Activated T-cell treated with anti-CD3 and anti-CD28 coated beads, Interleukin-2, amount 50 U/mL, for 24 hours (primary cell): ENCODE measurements around the gene NPRL2.

Experiments
- DNase-seq: peaks from one replicate; pipeline ENCODE4 v3.0.0-alpha.2; 2020
- H3K27ac Mint-ChIP-seq: 2 replicates; pipeline ENCODE4 v1.8.0; 2020; ENCODE audit warnings: mild to moderate bottlenecking, mixed read lengths
- H3K27me3 Mint-ChIP-seq: 2 replicates; pipeline ENCODE4 v1.8.0; 2020; ENCODE audit warnings: mixed read lengths
- H3K36me3 Mint-ChIP-seq: 2 replicates; pipeline ENCODE4 v1.8.0; 2020; ENCODE audit warnings: low read depth, mixed read lengths
- H3K4me1 Mint-ChIP-seq: 2 replicates; pipeline ENCODE4 v1.8.0; 2020; ENCODE audit warnings: low read depth, mixed read lengths
- H3K4me3 Mint-ChIP-seq: 2 replicates; pipeline ENCODE4 v1.8.0; 2020; ENCODE audit warnings: mild to moderate bottlenecking, moderate library complexity, mixed read lengths
- H3K9me3 Mint-ChIP-seq: 2 replicates; pipeline ENCODE4 v1.8.0; 2020; ENCODE audit warnings: mixed read lengths

The NPRL2 gene

DNA sequence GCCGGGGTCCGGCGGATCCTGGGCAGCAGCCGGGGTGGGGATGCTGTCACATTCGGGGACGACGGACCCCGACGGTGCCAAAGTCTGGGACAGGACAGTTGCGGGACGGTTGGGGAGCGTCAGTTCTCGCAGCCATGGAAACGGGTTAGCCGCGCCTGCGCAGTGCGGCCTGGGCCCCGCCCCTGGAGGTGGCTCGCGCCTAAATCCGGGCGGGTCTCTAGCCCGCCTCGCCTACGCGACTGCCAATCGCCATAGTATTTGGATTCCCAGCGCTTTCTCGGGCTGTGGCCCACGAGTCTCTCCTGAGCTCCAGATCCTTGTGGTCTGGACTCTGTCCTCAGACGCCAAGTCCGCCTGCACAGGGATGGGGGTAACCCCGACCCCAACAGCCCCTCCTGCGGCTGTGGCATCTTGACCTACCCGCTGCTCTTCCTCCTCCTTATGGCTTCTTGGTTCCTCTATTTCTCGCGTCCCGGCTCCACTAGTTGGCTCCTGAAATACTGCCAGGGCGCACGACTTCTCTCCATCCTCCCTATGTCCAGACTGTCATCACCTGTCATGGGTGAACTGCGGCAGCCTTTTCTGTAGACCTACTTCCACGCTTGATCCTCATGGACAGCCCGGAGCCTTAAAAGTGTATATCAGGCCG is 4.9 kb downstream of the NPRL2 start, which contains the start of gene ZMYND10:
Gene ZMYND10 (minus strand): TSS at position 147 of the 649 bp plus-strand sequence. CDS start 153 bp downstream, outside the sequence.
- DNase-seq: peak; percentile 82
- Mint-ChIP-seq H3K9me3 (no peaks in the 10 kb centered on the region), H3K27me3 (no peaks in the 10 kb centered on the region), H3K4me1 (peaks cover 54% of the 10 kb centered on the region), H3K36me3 (peaks cover 45% of the 10 kb centered on the region), H3K27ac (peak within 1 kb of the TSS; percentile 35), H3K4me3 (peak within 1 kb of the TSS; percentile 57)

DNA sequence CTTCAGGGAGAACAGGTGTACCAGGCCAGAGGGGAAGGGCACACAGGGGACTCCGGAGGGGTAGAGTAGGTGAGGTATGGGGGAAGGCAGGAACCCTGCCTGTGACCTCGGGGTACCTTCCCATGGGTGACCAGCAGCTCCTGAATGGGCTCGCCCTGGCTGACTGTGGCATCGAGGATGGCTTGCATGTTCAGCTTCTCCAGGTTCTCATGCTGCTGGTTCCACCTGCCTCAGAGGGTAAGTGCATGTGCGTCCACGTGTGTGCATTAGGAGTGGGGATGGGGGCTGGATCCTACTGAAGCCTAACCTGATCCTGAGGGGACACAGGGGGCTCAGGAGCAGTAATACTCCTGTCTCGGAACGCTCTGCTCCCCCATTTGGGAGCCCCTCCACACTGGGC is 5.6 kb downstream of the NPRL2 start:
- Mint-ChIP-seq H3K9me3 (no peaks in the 10 kb centered on the region), H3K4me1 (peaks cover 49% of the 10 kb centered on the region), H3K4me3 (no peak overlapping the region), H3K27ac (no peak overlapping the region), H3K27me3 (no peaks in the 10 kb centered on the region), H3K36me3 (peaks cover 42% of the 10 kb centered on the region)
- DNase-seq: no peak

GRCh38 chr3:50342813-50343633 is 7.6 kb downstream of the NPRL2 start:
- Mint-ChIP-seq H3K36me3 (peaks cover 38% of the 10 kb centered on the region), H3K4me1 (peaks cover 47% of the 10 kb centered on the region), H3K9me3 (no peaks in the 10 kb centered on the region), H3K27ac (peak overlapping the region; percentile 26), H3K27me3 (no peaks in the 10 kb centered on the region), H3K4me3 (no peak overlapping the region)
- no peak for DNase-seq

GRCh38 chr3:50341996-50342650 is 8.5 kb downstream of the NPRL2 start:
- Mint-ChIP-seq H3K4me3 (peak overlapping the region; percentile 94), H3K27me3 (no peaks in the 10 kb centered on the region), H3K4me1 (peaks cover 39% of the 10 kb centered on the region), H3K9me3 (no peaks in the 10 kb centered on the region), H3K27ac (no peak overlapping the region), H3K36me3 (peaks cover 38% of the 10 kb centered on the region)
- DNase-seq: no peak

- Mint-ChIP-seq H3K4me3 (peak overlapping the region; percentile 94), H3K27me3 (no peaks in the 10 kb centered on the region), H3K27ac (peak overlapping the region; percentile 90), H3K4me1 (peaks cover 39% of the 10 kb centered on the region), H3K36me3 (peaks cover 41% of the 10 kb centered on the region), H3K9me3 (no peaks in the 10 kb centered on the region)
- no peak for DNase-seq
These were observed 9.0 kb downstream of the NPRL2 start for GRCh38 chr3:50341537-50341936.

DNA sequence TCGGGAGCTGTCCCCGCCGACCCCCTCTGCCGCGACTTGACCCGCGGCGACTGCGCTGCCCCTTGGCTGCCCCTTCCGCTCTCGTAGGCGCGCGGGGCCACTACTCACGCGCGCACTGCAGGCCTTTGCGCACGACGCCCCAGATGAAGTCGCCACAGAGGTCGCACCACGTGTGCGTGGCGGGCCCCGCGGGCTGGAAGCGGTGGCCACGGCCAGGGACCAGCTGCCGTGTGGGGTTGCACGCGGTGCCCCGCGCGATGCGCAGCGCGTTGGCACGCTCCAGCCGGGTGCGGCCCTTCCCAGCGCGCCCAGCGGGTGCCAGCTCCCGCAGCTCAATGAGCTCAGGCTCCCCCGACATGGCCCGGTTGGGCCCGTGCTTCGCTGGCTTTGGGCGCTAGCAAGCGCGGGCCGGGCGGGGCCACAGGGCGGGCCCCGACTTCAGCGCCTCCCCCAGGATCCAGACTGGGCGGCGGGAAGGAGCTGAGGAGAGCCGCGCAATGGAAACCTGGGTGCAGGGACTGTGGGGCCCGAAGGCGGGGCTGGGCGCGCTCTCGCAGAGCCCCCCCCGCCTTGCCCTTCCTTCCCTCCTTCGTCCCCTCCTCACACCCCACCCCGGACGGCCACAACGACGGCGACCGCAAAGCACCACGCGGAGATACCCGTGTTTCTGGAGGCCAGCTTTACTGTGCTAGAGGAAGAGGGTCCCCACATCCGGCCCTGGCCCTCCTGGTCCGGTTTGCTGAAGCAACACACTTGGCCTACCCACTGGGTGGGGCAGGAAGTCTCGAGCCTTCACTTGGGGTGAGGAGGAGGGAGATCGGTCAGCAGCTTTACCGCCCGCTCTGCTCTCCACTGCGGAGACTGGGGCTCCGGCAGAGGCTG is 9.9 kb downstream of the NPRL2 start, which contains the start of gene RASSF1:
Gene RASSF1 (minus strand): TSS at position 389 of the 882 bp plus-strand sequence. CDS start 31 bp downstream, at position 358.
- peaks cover 43% of the 10 kb centered on the region for H3K36me3 Mint-ChIP-seq
- no peaks in the 10 kb centered on the region for H3K9me3 Mint-ChIP-seq
- H3K27ac Mint-ChIP-seq: peak within 1 kb of the TSS; percentile 95
- H3K4me1 Mint-ChIP-seq: peaks cover 40% of the 10 kb centered on the region
- H3K27me3 Mint-ChIP-seq: no peaks in the 10 kb centered on the region
- peak within 1 kb of the TSS; percentile 94 for H3K4me3 Mint-ChIP-seq
- DNase-seq: peak; percentile 85

DNA sequence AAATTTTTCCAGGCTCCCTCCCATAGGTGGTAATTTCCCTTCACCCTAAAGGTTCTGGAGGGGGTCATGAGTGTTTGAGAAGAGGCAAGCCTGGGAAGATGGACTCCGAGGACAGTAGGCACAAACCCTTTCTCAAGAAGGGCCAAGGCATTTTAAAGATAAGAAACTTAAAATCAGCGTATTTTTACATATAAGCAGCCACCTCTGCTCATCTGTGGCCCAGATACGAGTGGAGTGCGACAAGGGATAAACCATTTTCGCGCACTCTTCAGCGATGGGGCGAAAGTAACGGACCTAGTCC is 10.5 kb downstream of the NPRL2 start:
- Mint-ChIP-seq H3K9me3 (no peaks in the 10 kb centered on the region), H3K4me3 (peak overlapping the region; percentile 94), H3K27ac (peak overlapping the region; percentile 95), H3K36me3 (peaks cover 48% of the 10 kb centered on the region), H3K27me3 (no peaks in the 10 kb centered on the region), H3K4me1 (peaks cover 42% of the 10 kb centered on the region)
- no peak for DNase-seq

GRCh38 chr3:50339485-50340146 is 11.0 kb downstream of the NPRL2 start:
- Mint-ChIP-seq H3K27me3 (no peaks in the 10 kb centered on the region), H3K9me3 (no peaks in the 10 kb centered on the region), H3K27ac (peak overlapping the region; percentile 95), H3K4me3 (peak overlapping the region; percentile 94), H3K36me3 (peaks cover 52% of the 10 kb centered on the region), H3K4me1 (peaks cover 43% of the 10 kb centered on the region)
- DNase-seq: no peak

GRCh38 chr3:50338965-50339364 is 11.6 kb downstream of the NPRL2 start:
- Mint-ChIP-seq H3K4me1 (peaks cover 50% of the 10 kb centered on the region), H3K27ac (peak overlapping the region; percentile 95), H3K9me3 (no peaks in the 10 kb centered on the region), H3K4me3 (peak overlapping the region; percentile 94), H3K27me3 (no peaks in the 10 kb centered on the region), H3K36me3 (peaks cover 58% of the 10 kb centered on the region)
- no peak for DNase-seq

DNA sequence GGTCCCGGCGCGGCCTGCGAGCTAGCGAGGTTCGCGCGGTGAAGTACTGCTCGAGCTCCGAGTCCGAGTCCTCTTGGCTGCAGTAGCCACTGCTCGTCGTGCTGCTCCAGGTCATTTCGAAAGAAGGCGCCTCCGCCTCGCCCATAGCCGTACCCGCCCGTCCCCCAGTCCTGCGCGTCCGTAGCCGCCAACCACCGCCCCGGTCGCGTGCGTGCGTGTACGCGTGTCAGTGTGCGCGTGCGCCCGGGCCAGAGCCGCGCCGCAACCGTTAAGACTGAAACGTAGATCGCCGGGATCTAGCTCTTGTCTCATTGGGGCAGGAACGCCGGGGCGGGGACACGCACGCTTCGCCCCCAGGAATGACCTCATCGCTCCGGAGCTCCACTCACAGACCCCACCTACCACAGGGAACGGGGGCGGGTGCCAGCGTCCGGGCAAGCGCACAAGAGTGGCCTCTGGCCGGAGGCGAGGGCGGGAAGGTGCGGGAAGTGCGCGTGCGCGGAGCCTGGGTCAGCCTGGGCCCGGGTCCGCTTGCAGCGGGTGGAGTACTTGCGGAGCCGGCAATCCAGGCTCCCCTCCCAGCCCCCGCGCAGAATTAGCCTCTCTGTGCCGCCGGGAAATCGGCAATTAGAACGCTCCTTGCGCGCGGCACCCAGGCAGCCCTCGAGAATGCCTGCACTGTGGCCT is 13.3 kb downstream of the NPRL2 start:
- Mint-ChIP-seq H3K4me3 (peak overlapping the region; percentile 94), H3K27me3 (no peaks in the 10 kb centered on the region), H3K36me3 (peaks cover 75% of the 10 kb centered on the region), H3K27ac (peak overlapping the region; percentile 95), H3K4me1 (peaks cover 60% of the 10 kb centered on the region), H3K9me3 (no peaks in the 10 kb centered on the region)
- peak; percentile 97 for DNase-seq

DNA sequence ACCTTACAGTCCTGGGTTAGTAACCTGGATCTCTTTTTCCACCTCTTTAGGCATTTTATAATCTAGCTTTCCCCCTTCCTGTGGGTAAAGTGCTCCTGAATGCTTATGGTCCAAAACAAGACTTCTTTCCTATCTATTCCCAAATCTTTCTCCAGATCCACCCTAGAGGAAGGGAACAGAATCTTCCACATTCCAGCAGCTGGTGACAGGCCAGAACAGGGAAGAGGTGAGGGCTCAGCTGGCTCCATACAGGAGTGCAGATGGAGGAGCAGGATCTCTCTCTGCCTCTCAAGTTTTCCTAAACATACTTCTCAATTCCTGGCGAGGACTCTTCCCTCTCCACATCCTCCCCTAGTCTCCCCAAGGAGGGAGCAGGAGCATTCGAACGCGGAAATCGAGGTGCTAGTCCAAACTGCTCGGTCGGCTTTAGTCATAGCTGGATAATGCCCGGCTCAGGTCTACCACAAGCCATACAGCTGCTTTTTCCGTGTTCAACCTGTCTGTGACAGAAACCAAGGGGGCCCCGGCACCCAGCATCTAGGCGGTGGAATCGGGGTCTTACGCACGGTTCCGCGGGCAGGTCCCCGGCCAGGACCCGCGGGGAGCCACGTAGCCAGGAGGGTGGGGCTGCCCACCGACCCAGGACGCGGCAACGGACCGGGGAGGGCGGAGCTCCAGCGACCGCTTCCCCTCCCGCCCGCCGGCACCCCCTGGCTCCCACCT is 14.0 kb downstream of the NPRL2 start:
- H3K4me1 Mint-ChIP-seq: peaks cover 64% of the 10 kb centered on the region
- H3K36me3 Mint-ChIP-seq: peaks cover 82% of the 10 kb centered on the region
- peak overlapping the region; percentile 95 for H3K27ac Mint-ChIP-seq
- no peak for DNase-seq
- no peaks in the 10 kb centered on the region for H3K27me3 Mint-ChIP-seq
- H3K4me3 Mint-ChIP-seq: peak overlapping the region; percentile 94
- no peaks in the 10 kb centered on the region for H3K9me3 Mint-ChIP-seq

GRCh38 chr3:50334339-50335075 is 16.1 kb downstream of the NPRL2 start:
- peak overlapping the region; percentile 95 for H3K27ac Mint-ChIP-seq
- H3K4me3 Mint-ChIP-seq: peak overlapping the region; percentile 60
- no peaks in the 10 kb centered on the region for H3K9me3 Mint-ChIP-seq
- no peaks in the 10 kb centered on the region for H3K27me3 Mint-ChIP-seq
- H3K36me3 Mint-ChIP-seq: peaks cover 94% of the 10 kb centered on the region
- DNase-seq: no peak
- peaks cover 50% of the 10 kb centered on the region for H3K4me1 Mint-ChIP-seq
